Activated CD4-positive, alpha-beta T cell treated with anti-CD3 and anti-CD28 coated beads for 4 hours (primary cell): Measurements from ENCODE around the gene SIL1.
"Not testable (repeated sequence)": the region's sequence is repeated elsewhere in the genome, so short reads cannot be mapped to it uniquely, and the experiment has no call there.

Experiments used
- DNase-seq, 2 donors: peaks; one replicate each; pipeline ENCODE4 v3.0.0-alpha.2; 2020

The SIL1 gene

DNA sequence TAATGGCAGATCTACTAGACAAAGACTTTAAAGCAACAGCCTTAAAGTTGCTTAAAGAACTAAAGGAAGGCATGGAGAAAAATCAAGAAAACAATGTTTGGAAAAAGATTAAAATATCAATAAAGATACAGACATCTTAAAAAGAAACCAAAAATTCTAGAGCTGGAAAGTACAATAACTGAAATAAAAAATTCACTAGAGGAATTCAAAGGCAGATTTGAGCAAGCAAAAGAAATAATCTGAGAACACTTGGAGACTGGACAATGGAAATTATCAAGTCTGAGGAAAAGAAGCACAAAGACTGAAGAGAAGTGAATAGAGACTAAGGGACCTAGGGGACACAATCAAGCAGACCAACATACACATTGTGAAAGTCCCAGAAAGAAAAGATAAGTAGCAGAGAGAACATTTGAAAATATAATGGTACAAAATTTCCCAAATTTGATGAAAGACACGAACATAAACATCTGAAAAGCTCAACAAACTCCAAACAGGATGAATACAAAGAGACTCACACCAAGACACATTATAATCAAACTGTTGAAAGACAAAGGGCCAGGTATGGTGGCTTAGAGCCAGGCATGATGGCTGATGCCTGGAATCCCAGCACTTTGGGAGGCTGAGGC is 26.3 kb downstream of the SIL1 start:
- DNase-seq, result no peak

DNA sequence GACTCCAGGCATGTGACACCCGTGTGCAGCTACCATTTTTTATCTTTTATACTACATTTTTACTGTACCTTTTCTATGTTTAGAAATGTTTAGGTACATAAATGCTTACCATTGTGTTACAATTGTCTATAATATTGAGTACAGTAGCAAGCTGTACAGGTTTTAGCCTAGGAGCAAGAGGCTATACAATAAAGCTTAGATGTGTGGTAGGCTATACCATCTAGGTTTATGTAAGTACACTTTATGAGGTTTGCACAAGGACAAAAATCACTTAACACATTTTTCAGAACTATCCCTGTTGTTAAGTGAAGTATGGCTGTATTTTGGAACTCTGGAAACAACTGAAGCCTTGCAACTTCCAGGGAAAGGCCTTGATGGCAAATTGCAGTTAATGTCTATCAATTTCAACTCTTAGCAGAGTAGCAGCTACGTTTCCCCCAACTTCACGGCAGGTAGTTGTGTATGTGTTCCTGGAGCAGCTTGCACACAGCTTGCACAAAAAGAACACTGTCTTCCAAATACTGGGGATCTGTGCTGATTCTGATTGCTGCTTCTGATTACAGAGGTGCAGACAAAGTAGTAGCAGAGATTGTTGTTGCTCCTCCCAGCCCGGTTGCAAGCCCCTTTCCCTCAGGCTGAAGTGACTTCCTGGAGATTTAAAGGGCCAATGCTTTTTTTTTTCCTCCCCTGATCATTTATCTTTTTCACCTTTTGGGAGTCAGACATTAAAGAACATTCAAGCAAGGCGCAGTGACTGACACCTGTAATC is 30.0 kb downstream of the SIL1 start:
- DNase-seq, result no peak

DNA sequence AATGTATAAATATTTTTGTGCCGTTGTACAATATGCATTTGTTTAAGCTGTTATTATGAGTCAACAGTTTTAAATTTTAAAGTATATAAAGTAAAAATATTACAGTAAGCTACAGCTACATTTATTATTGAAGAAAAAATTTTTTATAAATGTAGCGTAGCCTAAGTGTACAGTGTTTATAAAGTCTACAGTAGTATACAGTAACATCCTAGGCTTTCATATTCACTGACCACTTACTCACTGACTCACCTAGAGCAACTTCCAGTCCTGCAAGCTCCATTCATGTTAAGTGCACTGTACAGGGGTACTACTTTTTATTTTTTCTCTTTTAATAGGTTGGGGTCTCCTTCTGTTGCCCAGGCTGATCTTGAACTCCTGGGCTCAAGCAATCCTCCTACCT is 30.6 kb downstream of the SIL1 start:
- no peak for DNase-seq

DNA sequence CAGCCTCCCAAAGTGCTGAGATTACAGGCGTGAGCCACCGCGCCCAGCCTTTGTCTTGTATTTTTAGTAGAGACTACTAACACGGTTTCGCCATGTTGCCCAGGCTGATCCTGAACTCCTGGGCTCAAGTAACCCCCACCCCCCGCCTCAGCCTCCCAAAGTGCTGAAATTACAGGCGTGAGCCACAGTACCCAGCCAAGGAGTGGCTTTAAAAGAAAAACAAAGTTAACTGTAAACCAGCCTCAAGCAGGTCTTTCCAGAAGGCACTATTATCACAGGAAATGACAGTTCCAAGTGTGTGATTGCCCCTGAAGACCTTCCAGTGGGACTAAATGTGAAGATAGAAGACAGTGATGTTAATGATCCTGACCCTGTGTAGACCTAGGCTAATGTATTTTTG is 31.1 kb downstream of the SIL1 start:
- no peak for DNase-seq

DNA sequence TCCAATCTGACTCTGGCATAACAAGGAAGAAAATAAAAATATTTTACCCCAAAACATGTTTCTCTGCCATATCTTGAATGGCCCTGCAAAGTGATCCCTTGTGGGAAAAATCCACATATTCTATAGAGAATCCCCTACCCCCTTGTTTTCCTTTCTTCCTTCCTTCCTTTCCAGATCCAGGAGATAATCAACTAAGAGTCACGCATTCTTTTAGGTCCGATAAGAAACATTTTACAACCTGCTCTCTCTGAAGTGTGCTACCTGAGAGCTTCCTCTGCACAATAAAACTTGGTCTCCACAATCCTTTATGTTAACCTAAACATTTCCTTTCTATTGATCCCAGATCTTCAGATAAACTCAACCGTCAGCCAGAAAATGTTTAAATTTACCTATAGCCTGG is 33.3 kb downstream of the SIL1 start:
- DNase-seq, result not testable (repeated sequence)

DNA sequence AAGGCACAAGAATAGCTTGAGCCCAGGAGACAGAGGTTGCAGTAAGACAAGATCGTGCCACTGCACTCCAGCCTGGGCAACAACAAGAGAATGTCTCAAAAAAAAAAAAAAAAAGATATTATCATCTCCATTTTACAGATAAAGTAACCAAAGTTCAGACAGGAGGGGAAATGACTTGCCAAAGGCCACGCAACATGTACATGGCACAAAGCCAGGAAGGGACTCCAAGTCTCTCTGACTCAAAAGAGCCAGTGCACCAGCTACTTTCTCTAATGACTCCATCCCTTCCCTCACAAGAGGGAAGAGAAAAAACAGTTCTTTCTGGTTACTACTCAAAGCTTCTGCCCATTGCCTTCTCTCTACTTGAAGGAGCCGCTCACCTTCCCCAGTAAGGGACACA is 34.1 kb downstream of the SIL1 start:
- no peak for DNase-seq

DNA sequence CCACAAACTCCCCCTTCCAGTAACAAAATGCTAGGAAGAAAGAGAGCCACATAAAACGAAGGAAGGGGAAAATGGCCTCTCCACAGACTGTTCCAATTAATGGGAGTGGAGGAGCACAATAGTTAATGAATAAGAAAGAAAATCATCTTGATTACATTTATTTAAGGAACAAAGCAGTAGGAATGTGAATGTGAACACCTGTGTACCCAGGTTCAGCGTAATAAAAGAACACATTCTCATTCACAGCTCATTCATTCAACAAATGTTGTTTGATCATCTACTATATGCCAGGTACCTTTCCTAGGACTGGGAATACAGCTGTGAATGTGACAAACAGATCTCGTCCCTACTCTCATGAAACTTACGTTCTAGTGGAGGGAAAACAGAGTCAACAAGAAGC is 35.7 kb downstream of the SIL1 start:
- DNase-seq, result no peak

DNA sequence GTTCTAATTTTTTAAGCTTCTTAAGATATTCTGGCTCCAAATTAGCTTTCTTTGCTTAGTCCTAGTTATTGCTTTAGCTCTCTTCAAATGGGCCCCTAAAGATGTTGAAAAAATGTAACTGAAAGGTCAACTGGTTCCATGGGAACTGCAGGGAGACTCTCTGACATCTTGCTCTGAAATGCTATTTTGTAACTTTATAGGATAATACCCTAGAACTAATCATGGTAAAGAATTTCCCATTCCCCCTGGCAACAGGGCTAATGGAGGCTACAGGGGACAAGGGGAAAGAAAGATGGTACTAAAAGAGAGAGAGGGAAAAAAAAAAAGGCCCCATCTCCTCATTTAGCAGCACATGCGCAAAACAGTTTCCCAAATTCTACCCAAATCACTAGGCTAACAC is 39.4 kb downstream of the SIL1 start:
- DNase-seq, result no peak

DNA sequence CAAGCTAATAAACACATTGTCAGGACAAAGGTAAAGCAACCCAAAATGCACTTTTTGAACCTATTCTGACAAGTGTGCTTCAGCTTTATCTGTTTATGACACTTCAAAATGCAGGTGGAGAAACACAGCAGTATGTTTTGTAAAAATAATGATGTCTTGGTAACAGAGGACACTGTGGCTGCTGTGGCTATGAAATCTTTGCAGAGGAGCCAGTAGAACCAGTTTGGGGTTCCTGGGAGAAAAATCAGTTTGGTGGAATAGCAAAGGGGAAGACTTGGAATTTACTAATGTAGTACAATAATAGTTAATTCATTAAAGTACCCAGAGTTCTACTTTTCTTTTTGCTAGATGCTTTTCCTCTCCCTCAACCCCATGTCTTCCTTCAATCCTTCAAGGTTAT is 40.6 kb downstream of the SIL1 start:
- no peak for DNase-seq

DNA sequence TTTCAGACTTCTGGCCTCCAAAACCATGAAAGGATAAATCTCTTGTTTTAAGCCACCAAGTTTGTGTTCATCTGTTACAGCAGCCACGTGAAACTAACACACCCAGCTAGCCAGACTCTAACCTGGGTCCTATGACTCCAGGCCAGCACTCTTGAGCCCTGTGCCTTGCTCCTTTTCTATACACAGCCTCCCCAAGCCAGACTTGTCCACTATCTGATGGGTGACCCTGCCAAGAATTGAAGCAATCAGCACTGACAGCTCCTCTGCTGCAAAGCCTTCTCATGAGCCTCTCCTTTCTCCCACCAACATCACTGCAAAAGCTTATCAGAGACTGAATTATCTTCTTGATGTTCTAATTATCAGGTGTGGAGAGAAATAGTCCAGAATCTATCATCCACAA is 41.4 kb downstream of the SIL1 start:
- DNase-seq, result no peak

DNA sequence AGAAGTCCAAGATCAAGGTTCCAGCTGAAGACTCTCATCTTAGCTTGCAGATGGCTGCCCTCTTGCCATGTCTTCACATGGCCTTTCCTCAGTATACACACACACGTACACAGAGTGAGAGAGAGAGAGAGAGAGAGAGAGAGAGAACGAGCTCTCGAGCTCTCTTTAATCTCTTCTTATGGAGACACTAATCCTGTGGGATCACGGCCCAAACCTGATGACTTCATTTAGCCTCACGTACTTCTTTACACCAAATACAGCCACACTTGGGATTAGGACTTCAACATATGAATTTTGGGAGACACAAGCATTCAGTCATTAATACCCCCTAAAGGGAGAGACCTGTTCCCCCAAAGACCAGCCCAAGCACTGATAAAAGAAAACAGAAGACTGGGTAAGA is 42.8 kb downstream of the SIL1 start:
- DNase-seq, result no peak

DNA sequence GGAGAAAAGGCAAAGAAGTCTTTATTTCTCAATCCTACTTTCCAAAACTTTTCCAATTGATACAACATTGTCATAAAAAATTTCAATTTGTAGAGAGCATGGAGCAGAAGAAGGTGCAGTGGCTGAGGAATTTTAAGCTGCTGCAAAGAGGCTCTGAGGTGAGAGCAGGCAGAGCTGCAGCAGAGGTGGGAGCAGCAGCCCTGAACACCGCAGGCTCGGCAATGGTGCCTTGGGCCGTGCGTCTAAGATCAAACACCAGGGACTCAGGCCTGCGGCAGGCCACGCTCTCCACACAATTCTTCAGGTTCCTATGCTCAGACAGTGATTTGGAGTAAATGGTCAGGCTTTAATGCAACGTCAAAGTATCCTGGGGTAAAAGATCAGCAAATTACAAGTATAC is 46.3 kb downstream of the SIL1 start:
- no peak for DNase-seq

DNA sequence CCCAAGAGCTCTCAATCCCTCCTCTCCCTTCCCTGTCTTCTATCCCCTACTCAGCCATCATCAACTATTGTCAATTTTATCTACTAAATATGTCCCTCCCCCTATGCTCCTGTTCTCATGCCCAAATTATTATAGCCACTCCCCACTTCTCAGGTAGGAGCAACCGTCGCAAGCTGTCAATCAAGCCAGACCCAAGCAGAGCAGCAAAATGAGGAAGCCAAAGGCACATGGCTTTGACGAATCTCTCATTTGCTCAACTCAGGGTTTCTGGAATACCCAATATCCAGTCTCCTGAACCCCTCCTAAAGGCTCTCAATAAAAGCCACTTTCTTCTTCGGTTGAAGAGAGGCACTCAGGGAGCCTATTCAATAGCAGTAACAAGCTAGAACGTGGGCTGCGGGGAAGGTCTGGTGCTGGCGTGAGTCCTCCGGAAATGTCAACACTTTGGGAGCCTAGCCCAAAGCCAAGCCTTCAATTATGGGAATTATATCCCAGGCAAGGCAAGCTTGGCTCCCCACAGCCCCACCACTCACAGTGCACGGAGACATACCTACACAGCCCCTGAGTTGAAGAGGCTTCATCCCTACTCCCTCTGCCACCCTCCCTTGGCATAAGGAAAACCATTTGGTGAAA is 47.7 kb downstream of the SIL1 start:
- no peak for DNase-seq

DNA sequence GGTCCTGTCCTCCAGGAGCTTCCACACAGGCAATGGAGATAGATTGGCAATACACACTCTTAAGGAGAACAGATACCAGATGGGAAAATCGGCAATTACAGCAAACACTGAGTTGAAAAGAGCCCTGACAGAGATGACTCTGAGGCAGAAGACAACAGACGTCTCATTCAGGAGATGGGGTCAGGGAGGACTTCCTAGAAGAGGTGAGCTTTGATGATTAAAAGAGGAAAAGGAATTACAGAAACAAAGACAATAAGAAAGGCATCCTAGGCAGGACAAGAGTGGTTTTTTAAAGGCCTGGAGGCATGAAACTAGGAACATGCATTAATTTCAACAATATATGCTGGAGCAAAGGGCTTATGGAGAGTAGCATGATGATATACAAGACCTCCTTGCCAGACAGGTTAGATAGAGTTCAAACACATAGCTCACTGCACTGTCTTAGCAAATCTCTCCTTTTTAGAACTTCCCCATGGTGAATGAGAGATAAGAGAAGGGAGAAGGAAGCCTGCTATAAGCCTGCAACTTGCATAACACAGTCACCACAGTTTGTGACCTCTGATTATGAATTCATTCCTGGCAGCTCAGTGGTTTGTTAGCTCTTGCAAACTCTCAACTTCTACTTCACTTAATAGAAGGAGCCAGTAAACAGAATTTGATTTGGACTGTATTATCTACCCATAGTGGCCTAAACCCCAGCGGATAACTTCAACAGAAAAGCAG is 48.5 kb downstream of the SIL1 start:
- DNase-seq, result no peak

DNA sequence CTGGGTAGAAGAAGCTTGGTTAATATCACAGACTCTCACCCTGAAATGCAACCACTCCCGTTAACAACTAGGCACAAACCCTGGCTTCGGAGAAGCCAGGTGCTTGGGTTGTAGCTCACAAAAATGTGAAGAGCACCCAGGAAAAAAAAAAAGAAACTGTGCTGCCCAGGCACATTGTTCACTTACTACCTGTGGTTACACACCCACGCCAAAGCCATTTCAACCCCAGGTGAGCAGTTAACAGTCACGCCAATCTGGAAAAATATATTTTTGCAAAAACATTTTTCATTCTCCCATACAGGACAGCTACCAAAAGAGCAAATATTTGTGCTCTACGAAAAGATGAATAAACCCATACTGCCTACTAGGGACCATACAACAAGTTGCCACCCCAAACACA is 49.2 kb downstream of the SIL1 start:
- no peak for DNase-seq

DNA sequence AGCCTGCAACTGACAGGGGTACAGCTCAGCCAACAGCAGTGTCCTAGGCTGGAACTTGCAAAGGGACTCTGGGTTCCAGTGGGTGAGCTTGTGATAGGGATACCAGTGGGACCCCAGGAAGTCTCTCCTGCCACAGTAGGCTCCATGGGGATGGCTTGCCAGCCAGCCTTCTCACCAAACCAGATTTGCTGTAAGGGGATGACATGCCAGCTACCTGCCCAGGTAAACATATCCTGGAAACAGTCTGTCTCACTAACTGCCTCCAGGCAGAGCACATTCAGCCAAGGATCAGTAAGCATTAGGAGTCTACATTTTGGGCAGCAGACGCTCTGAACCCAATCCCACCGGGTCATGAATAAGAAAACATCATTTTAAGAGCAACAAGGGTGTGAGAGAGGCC is 49.9 kb downstream of the SIL1 start:
- DNase-seq, result no peak

DNA sequence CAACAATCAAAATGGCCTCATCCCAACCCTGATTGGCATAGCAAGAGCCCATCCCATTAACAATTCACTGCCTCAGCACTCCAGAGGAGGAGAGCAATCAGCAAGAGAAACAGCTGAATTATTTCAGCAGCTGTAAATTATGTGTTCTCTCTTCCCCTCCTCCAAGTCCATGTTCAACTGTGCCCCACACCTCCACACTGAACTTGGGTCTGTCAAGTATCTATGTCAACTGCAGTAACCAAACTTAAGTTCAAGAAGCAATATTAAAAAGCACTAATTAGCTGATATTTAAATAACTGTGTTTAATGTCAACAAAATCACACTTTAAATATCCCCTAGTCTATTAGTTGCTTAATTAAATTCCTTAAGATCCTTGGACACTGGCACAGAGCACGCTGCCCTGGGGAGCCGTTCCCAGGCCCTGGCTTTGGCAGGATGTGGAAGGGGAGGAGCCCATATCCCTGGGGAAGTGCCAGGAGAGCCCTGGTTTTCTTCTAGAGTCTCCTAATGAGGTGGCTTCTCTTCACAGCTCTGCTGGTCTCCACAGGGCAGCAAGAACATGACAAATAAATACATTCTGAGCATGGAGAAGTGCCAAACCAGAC is 50.6 kb downstream of the SIL1 start:
- DNase-seq, result no peak

DNA sequence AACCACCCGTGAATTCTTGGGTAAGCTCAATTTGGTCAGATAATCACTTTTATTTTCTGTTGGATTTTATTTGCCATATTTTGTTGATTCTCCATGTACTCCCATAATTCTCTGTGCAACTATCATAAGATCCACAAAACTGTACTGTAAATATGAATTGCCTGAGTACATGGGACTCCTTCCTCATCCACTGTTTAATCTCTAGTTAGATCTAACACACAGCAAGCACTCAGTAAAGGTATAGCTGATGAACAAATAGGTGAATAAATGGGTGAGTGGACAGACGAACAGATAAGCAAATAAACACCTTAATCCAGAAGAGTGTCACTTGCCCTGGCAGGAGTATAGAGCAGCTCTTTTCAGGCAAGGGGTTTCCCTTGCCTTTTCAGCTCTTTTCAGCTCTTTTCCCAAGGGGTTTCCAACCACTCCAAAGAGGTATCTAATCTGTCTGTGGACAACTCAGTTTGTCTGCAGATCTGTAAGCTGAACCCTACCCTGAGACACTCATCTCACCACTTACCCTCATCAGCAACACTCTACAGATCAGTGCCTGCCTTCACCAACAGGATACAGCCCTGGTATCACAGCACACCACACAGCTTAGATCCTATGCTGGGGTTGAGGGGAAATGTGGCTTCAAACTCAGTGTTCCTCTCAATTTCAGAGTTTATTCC is 51.2 kb downstream of the SIL1 start:
- DNase-seq, result no peak

DNA sequence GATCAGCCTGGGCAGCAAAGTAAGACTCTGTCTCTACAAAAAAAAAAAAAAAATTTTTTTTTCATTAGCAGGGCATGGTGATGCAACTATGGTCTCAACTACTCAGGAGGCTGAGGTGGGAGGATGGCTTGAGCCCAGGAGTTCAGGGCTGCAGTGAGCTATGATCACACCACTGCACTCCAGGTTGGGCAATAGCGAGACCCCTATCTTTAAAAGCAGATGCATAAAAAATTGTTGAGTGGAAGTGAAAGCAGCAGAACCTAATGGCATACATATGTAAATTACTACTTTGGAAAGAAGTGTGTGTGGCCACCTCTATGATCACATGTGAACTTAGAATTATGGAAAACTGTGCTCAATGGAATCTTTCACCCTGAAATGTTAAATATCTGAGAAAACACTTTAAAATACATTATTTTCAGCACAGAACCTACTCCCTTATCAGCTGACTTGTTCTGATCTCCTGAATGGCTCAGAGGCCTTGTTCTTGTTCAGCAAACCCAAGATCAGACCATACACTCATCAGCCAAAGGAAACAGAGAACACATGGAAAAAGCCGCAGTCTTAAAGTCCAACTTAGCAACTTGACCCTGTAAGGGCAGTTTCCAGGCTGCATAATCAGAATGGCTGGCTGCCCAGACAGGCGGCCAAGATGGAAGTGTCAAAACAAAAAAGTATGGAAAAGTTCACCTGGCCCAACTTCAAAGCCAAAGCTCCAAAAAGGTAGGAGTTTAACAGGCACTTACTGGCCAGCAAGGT is 56.5 kb downstream of the SIL1 start:
- no peak for DNase-seq

DNA sequence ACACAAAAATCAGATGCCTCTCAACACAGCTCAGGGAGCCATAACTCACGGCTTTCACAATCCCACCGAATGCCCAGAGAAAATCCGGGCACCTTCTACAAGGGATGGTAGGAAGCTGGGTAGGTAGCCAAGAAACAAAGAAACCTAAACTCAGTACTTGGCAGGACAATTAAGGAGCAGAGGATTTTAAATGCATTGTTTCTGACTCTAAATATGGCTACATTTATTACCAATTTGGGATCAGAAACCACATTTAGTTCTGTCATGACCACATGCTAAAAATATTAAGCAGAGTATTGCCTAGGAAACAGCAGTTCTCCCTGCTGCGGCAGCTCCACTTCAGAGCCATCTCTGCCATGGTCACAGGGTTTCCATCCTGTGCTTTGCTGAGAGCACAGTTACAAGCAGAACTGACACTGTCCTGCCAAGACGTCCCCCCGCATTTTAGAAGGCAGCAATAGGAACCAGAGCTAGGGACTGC is 57.5 kb downstream of the SIL1 start:
- DNase-seq, result no peak

DNA sequence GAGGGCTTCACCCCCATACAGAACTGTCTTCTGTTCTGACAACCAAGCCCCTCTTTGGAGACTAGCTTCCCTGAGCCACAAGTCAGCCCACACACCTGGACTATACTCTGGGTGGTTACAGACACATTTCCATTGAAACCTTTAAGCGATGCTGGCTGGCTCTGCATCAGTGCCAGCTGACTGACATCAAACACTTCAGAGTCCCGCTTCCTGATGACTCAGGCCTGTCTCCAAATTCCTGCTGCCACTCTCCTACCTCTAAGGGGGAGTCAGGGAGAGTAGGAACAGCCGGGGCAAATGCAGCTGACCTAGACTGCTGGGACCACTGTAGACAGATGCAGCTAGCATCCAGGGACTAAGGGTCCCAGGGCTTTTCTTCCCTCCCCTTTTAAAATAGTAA is 59.4 kb downstream of the SIL1 start:
- DNase-seq, result no peak

DNA sequence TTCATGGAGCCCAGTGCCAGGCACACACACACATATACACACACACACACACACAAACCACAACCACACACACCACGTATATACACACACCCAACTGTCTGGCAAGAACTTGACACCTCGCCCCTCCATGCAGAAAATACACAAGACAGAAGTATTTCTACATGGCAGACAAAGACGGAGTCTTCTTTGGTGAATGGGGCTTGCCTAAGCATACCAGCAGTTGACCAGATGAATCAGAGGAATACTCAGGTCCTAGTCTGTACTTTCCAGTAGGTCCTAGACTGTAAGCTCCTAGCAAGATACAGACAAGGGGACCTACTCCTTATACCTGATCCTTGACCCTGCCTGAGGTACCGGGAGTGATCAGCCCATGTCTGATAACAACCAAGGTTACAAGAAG is 60.1 kb downstream of the SIL1 start:
- DNase-seq, result no peak
